Ishikawa (cell line): ENCODE results near the gene EPB41.

ENCODE experiments used
- CEBPB ChIP-seq: IDR thresholded peaks from 2 replicates; pipeline ENCODE4 v1.6.1; 2012
- CREB1 ChIP-seq: IDR thresholded peaks from 2 replicates; pipeline ENCODE4 v1.6.1; 2012; ENCODE audit warnings: low read depth
- EGR1 ChIP-seq: IDR thresholded peaks from 2 replicates; pipeline ENCODE4 v1.6.1; 2012
- EP300 ChIP-seq: IDR thresholded peaks from 2 replicates; pipeline ENCODE4 v1.6.1; 2012; ENCODE audit warnings: borderline replicate concordance
- FOXM1 ChIP-seq: IDR thresholded peaks from 2 replicates; pipeline ENCODE4 v1.6.1; 2012; ENCODE audit warnings: low read depth, borderline replicate concordance
- NFIC ChIP-seq: IDR thresholded peaks from 2 replicates; pipeline ENCODE4 v1.6.1; 2012
- RAD21 ChIP-seq: IDR thresholded peaks from 2 replicates; pipeline ENCODE4 v1.6.1; 2012; ENCODE audit warnings: low read depth
- TAF1 ChIP-seq: IDR thresholded peaks from 2 replicates; pipeline ENCODE4 v1.6.1; 2012; ENCODE audit warnings: low read depth, mild to moderate bottlenecking
- TCF12 ChIP-seq: IDR thresholded peaks from 2 replicates; pipeline ENCODE4 v1.6.1; 2012; ENCODE audit warnings: low read depth
- TEAD4 ChIP-seq: IDR thresholded peaks from 2 replicates; pipeline ENCODE4 v1.6.1; 2012
- USF1 ChIP-seq: IDR thresholded peaks from 2 replicates; pipeline ENCODE4 v1.6.1; 2012
- YY1 ChIP-seq: IDR thresholded peaks from 2 replicates; pipeline ENCODE4 v1.6.1; 2012; ENCODE audit warnings: low read depth
- ZBTB7A ChIP-seq: IDR thresholded peaks from 2 replicates; pipeline ENCODE4 v1.6.1; 2012; ENCODE audit warnings: low read depth
- TF ChIP-seq, protein P1 (sequence below): IDR thresholded peaks from 2 replicates; pipeline ENCODE4 v1.6.1; 2012
- TF ChIP-seq, protein P2 (sequence below): IDR thresholded peaks from 2 replicates; pipeline ENCODE4 v1.6.1; 2012; ENCODE audit warnings: low read depth, mild to moderate bottlenecking

The EPB41 gene

GRCh38 chr1:28986306-28986910 lies 72.0 kb downstream of the EPB41 start:
- TF ChIP-seq TAF1 = no peak
- TF ChIP-seq TEAD4 = no peak
- TF ChIP-seq RAD21 = no peak
- no peak for TF ChIP-seq FOXM1
- TF ChIP-seq TCF12 = no peak
- TF ChIP-seq ZBTB7A = no peak
- TF ChIP-seq YY1 = no peak
- TF ChIP-seq EGR1 = no peak
- TF ChIP-seq CEBPB = no peak
- TF ChIP-seq, protein P1, sequence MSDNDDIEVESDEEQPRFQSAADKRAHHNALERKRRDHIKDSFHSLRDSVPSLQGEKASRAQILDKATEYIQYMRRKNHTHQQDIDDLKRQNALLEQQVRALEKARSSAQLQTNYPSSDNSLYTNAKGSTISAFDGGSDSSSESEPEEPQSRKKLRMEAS = no peak
- TF ChIP-seq EP300 = no peak
- TF ChIP-seq CREB1 = no peak

DNA sequence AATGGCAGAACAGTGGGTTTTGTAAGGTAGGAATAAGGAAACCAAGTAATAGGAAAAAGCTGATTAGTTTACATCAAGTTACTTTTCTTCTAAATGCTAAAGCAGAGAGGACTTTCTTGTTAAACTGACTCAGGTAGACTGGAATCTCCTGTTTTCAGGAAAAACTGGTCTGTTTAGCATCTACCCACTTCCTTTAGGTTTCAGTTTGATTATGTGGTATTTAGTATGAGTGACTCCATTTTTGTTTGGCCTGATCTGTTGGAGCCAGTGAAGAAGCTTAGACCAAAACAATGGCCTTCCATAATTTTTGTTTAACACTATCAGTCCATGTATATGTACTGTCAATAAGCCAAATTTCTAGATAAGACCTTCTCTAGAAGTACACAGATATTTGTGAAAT lies 88.4 kb downstream of the EPB41 start:
- TF ChIP-seq, protein P1 = no peak
- TF ChIP-seq ZBTB7A (no peak), CEBPB (no peak), EP300 (no peak), TCF12 (no peak), EGR1 (no peak), NFIC (no peak), USF1 (no peak), YY1 (no peak), CREB1 (no peak), RAD21 (no peak), FOXM1 (no peak), TEAD4 (no peak), TAF1 (no peak)
- TF ChIP-seq, protein P2, sequence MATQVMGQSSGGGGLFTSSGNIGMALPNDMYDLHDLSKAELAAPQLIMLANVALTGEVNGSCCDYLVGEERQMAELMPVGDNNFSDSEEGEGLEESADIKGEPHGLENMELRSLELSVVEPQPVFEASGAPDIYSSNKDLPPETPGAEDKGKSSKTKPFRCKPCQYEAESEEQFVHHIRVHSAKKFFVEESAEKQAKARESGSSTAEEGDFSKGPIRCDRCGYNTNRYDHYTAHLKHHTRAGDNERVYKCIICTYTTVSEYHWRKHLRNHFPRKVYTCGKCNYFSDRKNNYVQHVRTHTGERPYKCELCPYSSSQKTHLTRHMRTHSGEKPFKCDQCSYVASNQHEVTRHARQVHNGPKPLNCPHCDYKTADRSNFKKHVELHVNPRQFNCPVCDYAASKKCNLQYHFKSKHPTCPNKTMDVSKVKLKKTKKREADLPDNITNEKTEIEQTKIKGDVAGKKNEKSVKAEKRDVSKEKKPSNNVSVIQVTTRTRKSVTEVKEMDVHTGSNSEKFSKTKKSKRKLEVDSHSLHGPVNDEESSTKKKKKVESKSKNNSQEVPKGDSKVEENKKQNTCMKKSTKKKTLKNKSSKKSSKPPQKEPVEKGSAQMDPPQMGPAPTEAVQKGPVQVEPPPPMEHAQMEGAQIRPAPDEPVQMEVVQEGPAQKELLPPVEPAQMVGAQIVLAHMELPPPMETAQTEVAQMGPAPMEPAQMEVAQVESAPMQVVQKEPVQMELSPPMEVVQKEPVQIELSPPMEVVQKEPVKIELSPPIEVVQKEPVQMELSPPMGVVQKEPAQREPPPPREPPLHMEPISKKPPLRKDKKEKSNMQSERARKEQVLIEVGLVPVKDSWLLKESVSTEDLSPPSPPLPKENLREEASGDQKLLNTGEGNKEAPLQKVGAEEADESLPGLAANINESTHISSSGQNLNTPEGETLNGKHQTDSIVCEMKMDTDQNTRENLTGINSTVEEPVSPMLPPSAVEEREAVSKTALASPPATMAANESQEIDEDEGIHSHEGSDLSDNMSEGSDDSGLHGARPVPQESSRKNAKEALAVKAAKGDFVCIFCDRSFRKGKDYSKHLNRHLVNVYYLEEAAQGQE = no peak

DNA sequence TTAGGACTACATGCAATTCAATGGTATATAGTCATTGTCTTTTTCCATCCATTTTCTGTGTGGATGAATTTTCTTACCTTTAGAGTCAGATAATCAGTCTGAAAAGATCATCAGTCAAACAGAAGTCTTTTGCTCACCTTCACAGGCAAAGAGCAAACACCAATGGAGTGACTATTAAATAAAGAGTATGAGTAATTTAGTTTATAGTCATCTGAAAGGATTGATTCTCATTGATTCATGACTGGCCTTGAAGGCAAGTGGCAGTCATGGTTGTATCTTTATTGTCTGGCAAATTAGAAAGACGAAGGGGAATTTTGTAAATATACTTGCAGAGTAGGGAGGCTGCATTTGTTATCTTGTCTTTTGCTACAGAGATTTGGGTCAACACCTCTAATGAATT lies 89.9 kb downstream of the EPB41 start:
- TF ChIP-seq EGR1 (no peak), TCF12 (no peak), NFIC (no peak), FOXM1 (no peak), ZBTB7A (no peak)
- TF ChIP-seq, protein P1 = no peak

- TF ChIP-seq USF1 (no peak), FOXM1 (no peak), NFIC (no peak), YY1 (no peak), TEAD4 (no peak), EGR1 (no peak), TCF12 (no peak), TAF1 (no peak), ZBTB7A (no peak)
- TF ChIP-seq, protein P1 = no peak
Observed at GRCh38 chr1:29004798-29005197, 90.4 kb downstream of the EPB41 start.

DNA sequence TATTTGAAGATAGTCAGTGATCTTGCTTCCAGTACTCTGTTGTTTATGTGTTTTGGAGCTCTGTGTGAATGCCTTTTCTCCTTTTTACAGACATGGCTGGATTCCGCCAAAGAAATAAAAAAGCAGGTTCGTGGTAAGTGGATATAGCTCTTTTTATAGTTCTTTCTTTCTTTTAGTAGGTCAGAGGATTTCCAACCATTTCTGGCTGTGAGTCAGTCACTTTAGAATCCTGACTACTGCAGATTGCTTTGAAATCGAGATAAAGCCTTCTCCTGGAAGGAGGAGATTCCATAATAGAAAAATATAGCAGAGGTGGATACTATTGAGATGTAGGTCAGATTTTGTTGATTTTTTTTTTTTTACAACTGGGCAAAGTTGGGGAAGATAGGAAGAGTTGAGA lies 97.4 kb downstream of the EPB41 start:
- no peak for TF ChIP-seq TEAD4
- TF ChIP-seq EGR1 = no peak
- no peak for TF ChIP-seq NFIC
- TF ChIP-seq, protein P1 = no peak
- TF ChIP-seq TAF1 = no peak
- TF ChIP-seq YY1 = no peak
- no peak for TF ChIP-seq USF1
- no peak for TF ChIP-seq EP300
- TF ChIP-seq FOXM1 = no peak

- TF ChIP-seq RAD21 = no peak
- TF ChIP-seq, protein P1 = no peak
- TF ChIP-seq TEAD4 = no peak
- TF ChIP-seq NFIC = no peak
Observed at GRCh38 chr1:29017235-29017634, 102.9 kb downstream of the EPB41 start.
